ENCODE data around the gene ISOC2. TPM values are rescaled to one million over a fixed set of nuclear protein-coding genes. Genes with fewer than 3 reads are reported as not detected.
"Not testable (repeated sequence)": the region's sequence is repeated elsewhere in the genome, so short reads cannot be mapped to it uniquely, and the experiment has no call there.

Gene ISOC2
- total RNA-seq, 1 donor from 2014 or later: 63.3 TPM

DNA sequence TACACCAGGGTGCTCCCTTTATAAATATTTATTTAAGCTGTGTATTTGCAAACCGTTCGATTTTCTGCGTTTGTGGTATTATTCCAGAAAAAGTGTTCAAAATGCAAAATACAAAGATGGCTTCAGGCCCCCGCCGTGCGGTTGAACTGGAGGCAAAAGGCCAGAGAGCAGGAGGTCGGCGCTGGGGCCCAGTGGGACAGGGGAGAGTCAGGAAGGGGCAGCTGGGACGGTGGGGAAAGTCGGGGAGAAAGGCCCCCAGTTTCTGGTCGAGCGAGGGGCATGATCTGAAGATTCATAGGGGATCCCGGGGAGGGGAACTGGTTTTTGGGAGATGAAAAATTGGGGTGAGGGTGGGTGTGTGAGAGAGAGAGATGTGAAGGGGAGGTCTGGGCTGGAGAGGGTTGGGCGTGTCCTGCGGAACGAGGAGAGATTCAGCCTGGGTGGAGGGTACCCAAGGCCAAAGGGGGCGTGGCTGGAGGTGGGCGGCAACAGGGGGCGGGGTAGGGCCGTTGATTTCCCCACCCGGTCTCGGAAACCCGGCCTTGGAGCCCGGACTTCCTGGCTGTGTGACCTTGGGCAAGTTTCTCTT, 678 bp downstream of the ISOC2 start:
- DNase-seq (ENCODE audit: low read depth, low spot score): no peak

DNA sequence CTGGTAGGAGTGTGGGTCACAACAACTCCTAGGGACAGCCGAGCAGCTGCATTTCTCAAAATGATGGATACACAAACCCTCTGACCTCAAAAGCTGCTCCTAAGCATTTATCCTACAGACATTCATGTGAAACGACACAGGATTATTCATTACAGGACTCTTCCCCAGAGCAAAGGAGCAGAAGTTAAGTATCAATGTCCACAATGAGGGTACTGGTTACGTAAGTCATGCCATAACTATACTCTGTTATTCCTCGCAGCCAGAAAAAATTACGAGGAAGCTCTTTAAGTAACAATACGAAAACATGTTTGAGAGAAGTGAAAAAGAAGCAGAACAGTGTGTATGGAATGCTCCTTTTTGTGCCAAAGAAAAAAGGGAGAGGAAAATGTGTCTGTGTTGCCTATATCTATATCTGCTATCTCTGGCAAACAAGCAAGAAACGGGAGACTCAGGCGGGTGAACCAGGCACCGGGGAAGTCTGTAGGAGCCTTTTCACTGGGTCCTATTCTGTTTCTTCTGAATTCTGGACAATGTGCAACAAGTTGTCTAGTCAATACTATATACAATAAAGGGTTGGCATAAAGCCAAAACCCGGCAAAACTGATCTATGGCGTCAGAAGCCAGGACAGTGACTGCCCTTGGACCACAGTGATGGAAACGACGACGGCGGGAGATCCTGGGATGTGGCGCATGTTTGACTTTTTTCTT, 1.3 kb downstream of the ISOC2 start:
- no peak for DNase-seq (ENCODE audit: low read depth, low spot score)

DNA sequence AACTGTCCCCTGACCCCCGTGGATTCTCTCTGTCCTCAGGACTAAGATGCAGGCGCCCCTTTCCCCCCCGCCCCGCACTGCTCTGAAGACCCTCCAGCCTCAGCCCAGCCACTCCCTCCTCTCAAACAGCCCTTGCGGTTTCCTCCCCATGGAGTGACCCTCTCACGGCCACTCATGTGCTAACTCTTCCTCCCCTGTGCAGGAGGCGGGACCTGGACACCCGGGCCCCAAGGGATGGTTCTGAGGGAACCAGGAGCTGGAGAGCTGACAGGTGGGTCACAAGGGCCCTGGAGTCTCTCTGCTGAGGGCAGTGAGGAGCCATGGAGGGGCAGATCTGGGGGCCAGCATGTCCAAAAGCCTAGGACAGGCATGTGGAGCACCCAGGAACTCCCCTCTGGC, 1.9 kb downstream of the ISOC2 start:
- no peak for DNase-seq (ENCODE audit: low read depth, low spot score)

- no peak for DNase-seq (ENCODE audit: low read depth, low spot score)
Observed at GRCh38 chr19:55457683-55458457, 3.6 kb downstream of the ISOC2 start.

DNA sequence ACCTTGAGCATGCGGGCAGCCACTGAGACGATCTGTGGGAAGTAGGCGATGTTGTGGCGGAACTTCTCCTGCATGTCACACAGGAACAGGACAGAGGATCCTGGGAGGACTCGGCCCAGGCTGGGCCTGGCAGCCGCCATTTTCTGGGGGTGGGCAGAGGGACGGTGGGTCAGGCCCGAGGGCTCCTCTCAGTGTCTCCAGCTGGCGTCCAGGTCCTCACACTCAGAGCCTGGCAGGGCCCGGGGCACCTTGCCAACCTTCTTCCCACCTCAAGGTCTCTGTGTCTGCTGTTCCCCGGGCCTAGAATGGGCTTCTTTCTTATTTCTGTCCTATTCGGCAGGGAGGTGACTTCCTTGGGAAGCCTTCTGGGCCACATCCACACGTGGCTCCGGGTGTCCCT, 5.1 kb downstream of the ISOC2 start:
- no peak for DNase-seq (ENCODE audit: low read depth, low spot score)

DNA sequence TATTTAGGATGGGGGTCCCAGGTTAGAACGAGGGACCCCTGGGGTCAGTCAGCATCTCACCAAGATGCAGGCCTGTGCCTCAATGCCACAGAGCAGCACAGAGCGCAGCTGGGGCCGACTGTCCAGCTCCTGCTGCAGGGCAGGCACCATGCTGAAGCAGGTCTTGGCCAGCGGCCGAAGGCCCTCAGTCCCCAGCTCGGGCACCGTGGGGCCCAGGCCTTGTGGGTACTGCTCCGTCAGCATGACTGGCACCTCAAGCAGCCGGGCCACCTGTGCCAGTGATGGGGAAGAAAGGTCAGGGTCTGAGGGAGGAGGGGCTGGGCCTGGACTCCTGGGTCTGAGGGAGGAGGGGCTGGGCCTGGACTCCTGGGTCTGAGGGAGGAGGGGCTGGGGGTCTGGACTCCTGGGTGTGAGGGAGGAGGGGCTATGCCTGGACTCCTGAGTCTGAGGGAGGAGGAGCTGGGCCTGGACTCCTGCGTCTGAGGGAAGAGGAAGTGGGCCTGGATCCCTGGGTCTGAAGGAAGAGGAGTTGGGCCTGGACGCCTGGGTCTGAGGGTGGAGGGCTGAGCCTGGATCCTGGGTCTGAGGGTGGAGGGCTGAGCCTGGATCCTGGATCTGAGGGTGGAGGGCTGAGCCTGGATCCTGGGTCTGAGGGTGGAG, 5.7 kb downstream of the ISOC2 start:
- DNase-seq (ENCODE audit: low read depth, low spot score): no peak

DNA sequence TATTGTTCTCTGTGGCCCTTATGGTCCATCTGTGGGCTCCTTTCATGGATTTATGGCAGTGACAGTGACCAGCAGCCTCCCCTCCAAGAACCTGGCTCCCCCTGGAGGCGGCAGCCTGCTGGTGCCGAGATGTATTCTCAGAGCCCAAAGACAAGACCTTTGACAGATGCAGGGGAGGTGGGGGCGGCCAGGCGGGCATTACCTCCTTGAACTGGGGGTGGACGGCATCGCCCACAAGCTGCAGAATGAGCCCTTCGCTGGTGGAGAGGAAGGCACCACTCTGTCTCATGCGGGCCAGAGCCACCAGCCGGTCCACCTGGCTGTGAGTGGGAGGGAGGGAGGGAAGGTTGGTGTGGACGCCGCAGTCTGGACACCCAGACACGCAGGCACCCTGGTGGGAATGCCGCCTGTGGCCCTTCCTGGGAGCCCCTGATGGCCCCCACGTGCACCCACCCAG, 6.6 kb downstream of the ISOC2 start:
- no peak for DNase-seq (ENCODE audit: low read depth, low spot score)

DNA sequence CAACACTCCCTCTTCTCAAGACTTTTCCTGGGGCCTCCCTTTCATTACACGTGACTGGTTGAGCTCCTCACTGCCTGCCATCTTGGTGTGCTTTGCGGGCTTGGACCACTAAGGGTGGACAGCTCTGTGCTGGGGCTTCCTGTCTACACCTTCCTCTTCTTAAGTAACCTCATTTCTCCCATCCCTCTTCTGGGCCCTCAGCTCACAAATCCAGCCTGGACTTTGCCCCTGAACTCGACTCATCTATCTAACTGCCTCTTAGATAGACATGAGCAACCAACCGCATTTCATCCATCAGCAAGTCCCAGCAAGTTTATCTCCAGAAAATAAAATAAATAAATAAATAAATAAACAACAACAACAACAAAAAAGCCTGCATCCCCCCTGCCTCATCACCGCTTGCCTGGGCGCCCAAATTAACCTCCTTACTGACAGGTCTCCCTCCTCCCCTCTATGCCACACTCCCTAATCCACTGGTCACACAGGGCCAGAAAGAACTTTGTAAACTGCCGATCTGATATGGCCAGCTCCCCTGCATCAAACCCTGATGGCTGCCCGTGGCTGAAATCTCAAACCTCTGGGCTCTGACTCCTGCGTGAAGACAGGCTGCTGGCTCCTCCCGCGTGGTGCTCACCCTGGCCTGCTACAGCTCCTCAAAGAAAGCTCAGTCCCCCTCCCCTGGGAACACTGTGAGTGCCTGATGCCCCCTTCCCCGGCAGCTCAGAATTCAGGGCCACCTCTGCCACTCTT, 7.8 kb downstream of the ISOC2 start:
- no peak for DNase-seq (ENCODE audit: low read depth, low spot score)

DNA sequence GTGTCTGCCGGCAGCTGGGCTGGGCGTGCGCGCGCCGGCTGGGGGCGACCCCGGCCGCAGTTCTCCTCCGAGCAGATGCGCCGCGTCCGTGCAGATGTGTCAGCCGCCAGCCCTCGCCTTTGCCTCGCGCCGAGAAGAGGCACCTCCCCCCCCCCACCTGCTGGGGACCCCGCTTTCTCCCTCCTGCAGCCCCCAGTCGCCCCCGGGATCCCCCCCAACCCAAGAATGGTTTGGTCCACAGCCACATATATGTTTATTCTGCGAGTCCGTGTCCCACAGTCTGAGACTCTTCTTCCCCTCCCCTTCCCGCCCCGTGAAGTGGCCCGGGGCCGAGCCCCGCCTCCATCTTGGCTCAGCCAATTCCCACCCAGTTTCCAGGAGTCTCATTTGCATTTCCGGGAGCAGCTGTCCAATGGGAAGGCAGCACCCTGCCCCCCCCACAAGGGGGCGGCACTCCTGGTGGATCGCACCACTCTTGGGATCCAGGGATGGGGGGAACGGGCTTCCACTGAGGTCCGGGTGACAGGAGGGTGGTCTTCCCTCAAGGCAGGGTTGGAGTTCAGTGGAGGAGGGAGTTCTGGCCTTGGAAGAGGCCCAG, 8.6 kb downstream of the ISOC2 start:
- no peak for DNase-seq (ENCODE audit: low read depth, low spot score)

GRCh38 chr19:55451965-55452748, 9.3 kb downstream of the ISOC2 start:
- DNase-seq (ENCODE audit: low read depth, low spot score): no peak

- no peak for DNase-seq (ENCODE audit: low read depth, low spot score)
Observed at GRCh38 chr19:55451163-55451964, 10.1 kb downstream of the ISOC2 start.

- no peak for DNase-seq (ENCODE audit: low read depth, low spot score)
Observed at GRCh38 chr19:55449469-55449868, 12.0 kb downstream of the ISOC2 start.

DNA sequence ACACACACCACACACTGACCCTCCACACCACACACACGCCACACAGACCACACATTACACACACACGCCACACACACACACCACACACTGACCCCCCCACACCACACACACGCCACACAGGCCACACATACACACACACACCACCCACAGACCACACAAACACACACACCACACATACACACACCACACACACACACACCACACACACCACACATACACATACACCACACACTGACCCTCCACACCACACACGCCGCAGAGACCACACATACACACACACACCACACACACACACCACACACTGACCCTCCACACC, 13.3 kb downstream of the ISOC2 start:
- not testable (repeated sequence) for DNase-seq (ENCODE audit: low read depth, low spot score)

DNA sequence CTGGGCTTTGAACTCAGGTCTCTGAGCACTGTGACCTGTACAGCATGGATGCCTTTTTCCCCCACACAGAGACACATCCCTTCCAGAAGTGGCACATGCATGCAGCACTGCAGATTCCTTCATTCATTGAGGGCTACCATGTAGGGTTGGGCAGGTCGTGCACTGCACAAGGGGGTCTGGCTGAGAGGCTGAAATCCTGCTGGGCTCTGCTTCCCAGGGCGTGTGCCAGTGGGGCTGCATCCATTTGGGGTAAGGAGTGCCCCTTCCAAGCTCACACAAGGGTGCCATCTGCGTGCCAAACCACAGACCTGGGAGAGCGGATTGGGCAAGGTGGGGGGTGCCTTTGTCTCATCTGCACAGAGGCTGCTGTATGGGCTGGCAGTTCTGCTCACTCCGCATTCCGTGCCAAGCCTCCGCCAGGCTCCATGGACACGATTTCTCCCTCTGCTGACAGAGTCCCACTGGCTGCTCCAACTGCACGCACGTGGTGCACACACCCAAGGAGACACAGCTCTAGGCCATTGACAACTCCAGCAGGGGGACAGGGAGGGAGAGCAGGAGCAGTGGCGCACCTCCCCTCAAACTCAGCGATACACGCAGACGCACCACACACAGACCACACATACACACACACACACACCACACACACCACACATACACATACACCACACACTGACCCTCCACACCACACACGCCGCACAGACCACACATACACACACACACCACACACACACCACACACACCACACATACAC, 13.8 kb downstream of the ISOC2 start:
- DNase-seq (ENCODE audit: low read depth, low spot score): no peak

- no peak for DNase-seq (ENCODE audit: low read depth, low spot score)
Observed at GRCh38 chr19:55446060-55446459, 15.4 kb downstream of the ISOC2 start.

GRCh38 chr19:55444646-55445045, 16.8 kb downstream of the ISOC2 start:
- DNase-seq (ENCODE audit: low read depth, low spot score): no peak

DNA sequence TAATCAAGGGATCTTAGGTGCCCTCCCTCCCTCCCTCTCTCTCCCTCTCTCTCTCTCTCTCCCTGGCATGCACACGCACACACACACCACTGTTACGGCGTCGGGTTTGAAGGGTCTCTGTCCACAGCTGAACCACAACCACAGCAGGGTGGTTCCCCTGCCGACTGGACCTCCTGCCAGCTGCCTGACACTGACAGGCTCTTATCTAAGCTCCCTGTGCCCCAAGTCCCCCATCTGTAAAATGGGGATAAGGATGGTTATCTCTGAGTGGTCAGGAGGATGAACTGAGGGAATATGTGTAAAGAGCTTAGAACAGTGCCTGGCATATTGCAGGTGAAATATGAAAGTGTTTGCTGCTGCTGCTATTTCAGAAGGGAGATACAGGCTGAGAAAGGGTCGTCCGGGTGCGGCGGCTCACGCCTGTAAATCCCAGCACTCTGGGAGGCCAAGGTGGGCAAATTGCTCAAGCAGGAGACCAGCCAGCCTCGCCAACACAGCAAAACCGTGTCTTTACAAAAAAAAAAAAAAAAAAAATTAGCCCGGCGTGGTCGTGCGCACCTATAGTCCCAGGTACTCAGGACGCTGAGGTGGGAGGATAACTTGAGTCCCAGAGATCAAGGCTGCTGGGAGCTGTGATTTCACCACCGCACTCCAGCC, 17.5 kb downstream of the ISOC2 start:
- DNase-seq (ENCODE audit: low read depth, low spot score): no peak
